ENCODE measurements around the gene INPP4A.

DNA sequence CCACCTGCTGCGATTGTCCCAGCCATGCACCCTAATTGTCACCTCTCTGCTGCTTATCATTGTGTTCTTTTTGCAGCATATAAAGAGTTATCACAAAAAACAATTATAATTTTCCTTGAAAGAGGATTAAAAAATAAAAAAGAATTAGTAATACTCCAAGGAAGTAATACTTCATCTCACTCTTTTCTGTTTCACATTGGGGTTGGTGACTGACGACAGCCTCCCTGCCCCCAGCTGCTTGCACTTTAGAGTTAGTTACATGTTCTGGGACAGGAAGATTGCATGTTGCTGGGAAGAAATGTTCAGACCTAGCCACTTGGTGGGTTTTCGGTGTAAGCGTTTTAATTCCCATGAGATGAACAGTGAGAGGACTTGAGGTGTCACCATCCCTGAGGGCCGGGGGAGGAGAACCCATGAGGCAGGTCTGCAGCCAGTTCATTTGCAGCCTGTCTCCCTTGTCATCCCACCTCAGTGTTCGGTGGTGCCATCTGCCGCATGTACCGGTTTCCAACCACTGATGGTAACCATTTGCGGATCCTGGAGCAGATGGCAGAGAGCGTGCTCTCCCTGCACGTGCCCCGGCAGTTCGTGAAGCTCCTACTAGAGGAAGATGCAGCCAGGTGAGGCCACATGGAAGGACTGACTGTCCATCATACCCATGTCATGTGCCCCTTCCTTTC, 94.5 kb downstream of the INPP4A start:
- TF ChIP-seq, protein P1, sequence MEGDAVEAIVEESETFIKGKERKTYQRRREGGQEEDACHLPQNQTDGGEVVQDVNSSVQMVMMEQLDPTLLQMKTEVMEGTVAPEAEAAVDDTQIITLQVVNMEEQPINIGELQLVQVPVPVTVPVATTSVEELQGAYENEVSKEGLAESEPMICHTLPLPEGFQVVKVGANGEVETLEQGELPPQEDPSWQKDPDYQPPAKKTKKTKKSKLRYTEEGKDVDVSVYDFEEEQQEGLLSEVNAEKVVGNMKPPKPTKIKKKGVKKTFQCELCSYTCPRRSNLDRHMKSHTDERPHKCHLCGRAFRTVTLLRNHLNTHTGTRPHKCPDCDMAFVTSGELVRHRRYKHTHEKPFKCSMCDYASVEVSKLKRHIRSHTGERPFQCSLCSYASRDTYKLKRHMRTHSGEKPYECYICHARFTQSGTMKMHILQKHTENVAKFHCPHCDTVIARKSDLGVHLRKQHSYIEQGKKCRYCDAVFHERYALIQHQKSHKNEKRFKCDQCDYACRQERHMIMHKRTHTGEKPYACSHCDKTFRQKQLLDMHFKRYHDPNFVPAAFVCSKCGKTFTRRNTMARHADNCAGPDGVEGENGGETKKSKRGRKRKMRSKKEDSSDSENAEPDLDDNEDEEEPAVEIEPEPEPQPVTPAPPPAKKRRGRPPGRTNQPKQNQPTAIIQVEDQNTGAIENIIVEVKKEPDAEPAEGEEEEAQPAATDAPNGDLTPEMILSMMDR (IDR thresholded peaks at IDR 0.05), result no peak
- TF ChIP-seq EP300 (IDR thresholded peaks at IDR 0.05) (no peak), POLR2A (IDR thresholded peaks at IDR 0.05) (no peak), POLR2AphosphoS5 (IDR thresholded peaks at IDR 0.05) (no peak)
